H1 (cell line): ENCODE measurements around the gene DUOXA2. TPM values are rescaled to one million over a fixed set of nuclear protein-coding genes. Genes with fewer than 3 reads are reported as not detected.

Experiments used
- CTCF ChIA-PET: fragments of 300-600 bp; sonication (Branson Sonifier 250); formaldehyde crosslinking; loops from one replicate; lab custom pipeline; 2021; ENCODE audit not compliant: partially characterized antibody; lab: Charles Lee
- POLR2A ChIA-PET: fragments of 300-600 bp; sonication (Branson Sonifier 250); formaldehyde crosslinking; loops from one replicate; lab custom pipeline; 2021; ENCODE audit warnings: inconsistent platforms; ENCODE audit not compliant: partially characterized antibody; lab: Charles Lee
- DNase-seq, 2 experiments: peaks; one replicate each; pipeline versions ENCODE4 v3.0.0 to v3.0.0-alpha.2; 2010 to 2022; ENCODE audit warnings: low spot score in 2 of 2, low read depth in 1 of 2, mixed read lengths in 1 of 2
- FAIRE-seq: peaks from 2 replicates; lab custom pipeline; 2011; peaks lifted over from hg19 to GRCh38; lab: Jason Lieb, UNC
- H2AFZ ChIP-seq: 2 replicates; pipeline ENCODE4 v1.8.1; 2012; ENCODE audit warnings: low read length, inconsistent platforms
- H2AK5ac ChIP-seq: 2 replicates; pipeline ENCODE4 v1.6.1; 2013; ENCODE audit warnings: low read depth, low read length
- H2BK120ac ChIP-seq: replicated peaks from 2 replicates; pipeline ENCODE3; 2013; ENCODE audit warnings: low read depth, low read length, inconsistent platforms
- H2BK12ac ChIP-seq: 2 replicates; pipeline ENCODE4 v1.6.1; 2013; ENCODE audit warnings: low read depth, low read length
- H2BK15ac ChIP-seq: 2 replicates; pipeline ENCODE4 v1.6.1; 2013; ENCODE audit warnings: low read length
- H2BK20ac ChIP-seq: 2 replicates; pipeline ENCODE4 v1.6.1; 2013; ENCODE audit warnings: low read length
- H2BK5ac ChIP-seq: 2 replicates; pipeline ENCODE4 v1.6.1; 2013; ENCODE audit warnings: low read depth, low read length
- H3K14ac ChIP-seq: 2 replicates; pipeline ENCODE4 v1.6.1; 2013; ENCODE audit warnings: inconsistent platforms; ENCODE audit not compliant: insufficient read length
- H3K18ac ChIP-seq: 2 replicates; pipeline ENCODE4 v1.6.1; 2013; ENCODE audit warnings: low read length; ENCODE audit errors: extremely low read depth
- H3K23ac ChIP-seq: 2 replicates; pipeline ENCODE4 v1.6.1; 2013; ENCODE audit warnings: inconsistent platforms; ENCODE audit not compliant: insufficient read length
- H3K23me2 ChIP-seq: 2 replicates; pipeline ENCODE4 v1.6.1; 2013; ENCODE audit warnings: low read depth, low read length
- H3K27ac ChIP-seq: 2 replicates; pipeline ENCODE4 v1.6.1; 2011; ENCODE audit warnings: low read depth, low read length, inconsistent platforms
- H3K27me3 ChIP-seq, 4 experiments: replicated peaks in 1 of 4; 1 replicate in 1 of 4; 2 replicates in 3 of 4; pipeline versions ENCODE4 v1.6.1 to v1.8.1; 2011 to 2013; ENCODE audit warnings: low read length in 3 of 4, mild to moderate bottlenecking in 3 of 4, inconsistent platforms in 2 of 4, mixed read lengths in 2 of 4, moderate library complexity in 1 of 4; ENCODE audit not compliant: control insufficient read depth in 3 of 4, insufficient read depth in 3 of 4; ENCODE audit errors: extremely low read depth in 1 of 4
- H3K36me3 ChIP-seq, 4 experiments: 2 replicates each; pipeline versions ENCODE4 v1.6.1 to v1.8.1; 2011 to 2013; ENCODE audit warnings: mild to moderate bottlenecking in 4 of 4, low read length in 3 of 4, moderate library complexity in 2 of 4, control low read depth in 1 of 4, inconsistent platforms in 1 of 4; ENCODE audit not compliant: insufficient read depth in 4 of 4, control insufficient read depth in 2 of 4
- H3K4ac ChIP-seq: replicated peaks from 2 replicates; pipeline ENCODE3; 2013; ENCODE audit warnings: low read length, low read depth, mixed read lengths, inconsistent platforms; ENCODE audit not compliant: insufficient read length
- H3K4me1 ChIP-seq, 4 experiments: replicated peaks in 1 of 4; 1 replicate in 1 of 4; 2 replicates in 3 of 4; pipeline versions ENCODE4 v1.6.1 to v1.8.1; 2011 to 2013; ENCODE audit warnings: low read length in 3 of 4, inconsistent platforms in 2 of 4, mixed read lengths in 1 of 4; ENCODE audit not compliant: insufficient read depth in 4 of 4, control insufficient read depth in 3 of 4
- H3K4me2 ChIP-seq, 2 experiments: 2 replicates each; pipeline versions ENCODE4 v1.6.1 to v1.8.1; 2011 to 2013; ENCODE audit warnings: low read depth in 2 of 2, low read length in 2 of 2, control low read depth in 1 of 2, inconsistent platforms in 1 of 2, mild to moderate bottlenecking in 1 of 2; ENCODE audit not compliant: insufficient read depth in 1 of 2
- H3K4me3 ChIP-seq, 4 experiments: fragments of 200-600, 300-600 bp in 1 of 4; sonication (generic), shearing (Covaris generic), sonication (Bioruptor Twin) in 1 of 4; 2 replicates each; pipeline versions ENCODE4 v1.5.1 to v1.8.1; 2011 to 2016; ENCODE audit warnings: low read length in 4 of 4, low read depth in 3 of 4, control low read depth in 2 of 4, inconsistent platforms in 2 of 4, mild to moderate bottlenecking in 2 of 4, mixed read lengths in 1 of 4, moderate library complexity in 1 of 4; ENCODE audit not compliant: insufficient read depth in 2 of 4; ENCODE audit errors: extremely low read depth in 1 of 4
- H3K56ac ChIP-seq: replicated peaks from 2 replicates; pipeline ENCODE3; 2013; ENCODE audit warnings: low read depth, mild to moderate bottlenecking, mixed read lengths, low read length, inconsistent platforms; ENCODE audit not compliant: insufficient read length
- H3K79me1 ChIP-seq: 2 replicates; pipeline ENCODE4 v1.6.1; 2013; ENCODE audit warnings: low read depth, low read length, control low read depth
- H3K79me2 ChIP-seq, 2 experiments: 2 replicates each; pipeline versions ENCODE4 v1.6.1 to v1.8.1; 2012 to 2013; ENCODE audit warnings: low read length in 2 of 2, mild to moderate bottlenecking in 2 of 2, inconsistent platforms in 1 of 2; ENCODE audit not compliant: insufficient read depth in 2 of 2, control insufficient read depth in 1 of 2
- H3K9ac ChIP-seq, 4 experiments: replicated peaks in 1 of 4; 1 replicate in 1 of 4; 2 replicates in 3 of 4; pipeline versions ENCODE4 v1.6.1 to v1.8.1; 2011 to 2013; ENCODE audit warnings: low read depth in 3 of 4, low read length in 3 of 4, control low read depth in 2 of 4, mild to moderate bottlenecking in 2 of 4, moderate library complexity in 2 of 4, inconsistent platforms in 1 of 4; ENCODE audit errors: extremely low read depth in 1 of 4
- H3K9me3 ChIP-seq, 2 experiments: 2 replicates each; pipeline versions ENCODE4 v1.6.1 to v1.8.1; 2012 to 2013; ENCODE audit warnings: mild to moderate bottlenecking in 2 of 2, moderate library complexity in 2 of 2, control low read depth in 1 of 2, inconsistent platforms in 1 of 2, low read depth in 1 of 2, low read length in 1 of 2, mixed read lengths in 1 of 2; ENCODE audit not compliant: insufficient read depth in 2 of 2
- H4K20me1 ChIP-seq, 2 experiments: replicated peaks in 1 of 2; 2 replicates each; pipeline versions ENCODE3 to v1.8.1; 2011 to 2013; ENCODE audit warnings: inconsistent platforms in 2 of 2, low read length in 2 of 2, mild to moderate bottlenecking in 1 of 2; ENCODE audit not compliant: insufficient read depth in 2 of 2, control insufficient read depth in 1 of 2
- H4K5ac ChIP-seq: 2 replicates; pipeline ENCODE4 v1.6.1; 2013; ENCODE audit warnings: low read length, low read depth, mixed read lengths, inconsistent platforms; ENCODE audit not compliant: insufficient read length
- H4K8ac ChIP-seq: 2 replicates; pipeline ENCODE4 v1.8.0; 2013; ENCODE audit warnings: mild to moderate bottlenecking, moderate library complexity, low read length, inconsistent platforms; ENCODE audit not compliant: insufficient read depth; ENCODE audit errors: extremely low read depth
- H4K91ac ChIP-seq: replicated peaks from 2 replicates; pipeline ENCODE3; 2013; ENCODE audit warnings: low read length, mixed read lengths, inconsistent platforms; ENCODE audit not compliant: insufficient read length
- ATF2 ChIP-seq: IDR thresholded peaks from 2 replicates; pipeline ENCODE4 v1.6.1; 2012; ENCODE audit warnings: low read length, inconsistent platforms
- SP1 ChIP-seq: IDR thresholded peaks from 2 replicates; pipeline ENCODE4 v1.6.1; 2011; ENCODE audit warnings: low read depth, low read length
- SRF ChIP-seq: IDR thresholded peaks from 2 replicates; pipeline ENCODE4 v1.6.1; 2011; ENCODE audit warnings: mild to moderate bottlenecking, low read depth, low read length, moderate library complexity
- WGBS, 2 experiments: shearing (Covaris generic) in 1 of 2; methylation state at CpG; one replicate each; pipeline versions ENCODE4 v1.1.6 to v1.1.7; 2013 to 2015; ENCODE audit warnings: low lambda C conversion rate in 2 of 2, mixed read lengths in 2 of 2, inconsistent platforms in 1 of 2, low coverage in 1 of 2, missing lambda C conversion rate in 1 of 2; ENCODE audit not compliant: insufficient replicate concordance in 2 of 2, insufficient coverage in 1 of 2, insufficient read length in 1 of 2; ENCODE audit errors: extremely low coverage in 1 of 2, missing lambda C conversion rate in 1 of 2; 5-methylcytosine and 5-hydroxymethylcytosine counted together
- polyA plus RNA-seq, 7 experiments: library from polyadenylated mRNA; depleted of rRNA in 3 of 7; stranded (reverse) in 5 of 7; unstranded in 2 of 7; fragments of >200 nt in 5 of 7; fragments of 200-250 nt in 2 of 7; gene quantifications; 1 replicate in 5 of 7; 2 replicates in 1 of 7; 4 replicates in 1 of 7; pipeline versions ENCODE4 v1.2.1 to v1.2.3, GENCODE V29; 2011 to 2013; ENCODE audit warnings: missing spikeins in 2 of 7, mixed read lengths in 2 of 7
- total RNA-seq: library from RNA; stranded (reverse); fragmentation: NEBNext Ultra II Directional; extraction: Animal tissue kit (Norgen Biotek cat#: 25700); gene quantifications from 2 replicates; pipeline ENCODE4 v1.2.1, GENCODE V29; 2021

DUOXA2 gene
- total and polyA plus RNA-seq, 2 of the 8 experiments (the other 6 are each of a cell fraction or from before 2014, with no cell fraction given), result 0.05 TPM; not detected in 1

DNA sequence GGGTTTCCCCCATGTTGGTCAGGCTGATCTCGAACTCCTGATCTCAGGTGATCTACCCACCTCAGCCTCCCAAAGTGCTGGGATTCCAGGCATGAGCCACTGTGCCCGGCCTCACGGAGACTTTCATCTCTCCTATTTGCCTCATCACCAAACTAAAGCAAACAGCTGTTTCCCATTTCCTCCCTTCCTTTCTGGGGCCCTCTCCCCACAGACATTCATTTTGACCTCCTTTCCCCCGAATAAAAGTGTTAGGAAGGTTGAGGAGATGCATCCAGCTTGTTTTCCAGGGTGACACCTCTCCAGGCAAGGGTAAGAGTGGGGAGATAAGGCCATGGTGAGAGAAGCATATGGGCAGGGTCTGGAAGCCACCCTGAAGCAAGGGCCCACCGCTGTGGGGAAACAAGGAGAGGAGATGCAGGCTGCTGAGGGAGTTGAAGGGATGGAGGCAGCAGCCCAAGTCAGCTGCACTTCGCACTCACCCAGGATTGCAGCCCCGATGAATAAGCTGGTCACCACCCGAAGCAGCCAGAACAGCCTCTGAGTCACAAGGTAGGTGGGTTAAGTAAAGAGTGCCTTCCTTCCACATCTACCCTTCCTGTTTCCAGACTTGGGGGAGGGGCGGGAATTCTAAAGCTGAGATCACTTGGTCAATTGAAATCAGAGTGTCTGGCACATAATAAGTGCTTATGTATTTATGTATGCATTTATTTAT is 7.7 kb downstream of the DUOXA2 start:
- Histone ChIP-seq H3K4me2 (no peak overlapping the region), H3K14ac (no peak overlapping the region), H3K56ac (no peak overlapping the region), H4K20me1 (peaks cover 0 to 3% of the 10 kb centered on the region in 2 experiments), H2AK5ac (no peak overlapping the region), H3K27ac (no peak overlapping the region), H3K23ac (no peak overlapping the region), H4K8ac (no peak overlapping the region), H2BK12ac (no peak overlapping the region), H3K79me1 (no peaks in the 10 kb centered on the region), H2BK5ac (no peak overlapping the region), H2BK120ac (no peak overlapping the region), H3K4ac (no peak overlapping the region), H3K79me2 (no peaks in the 10 kb centered on the region), H3K23me2 (no peaks in the 10 kb centered on the region), H3K4me3 (no peak overlapping the region), H4K5ac (no peak overlapping the region), H3K18ac (no peak overlapping the region; the same call in 1 of the 2 replicates), H2AFZ (no peak overlapping the region), H3K4me1 (peaks cover 0 to 4% (median 1%) of the 10 kb centered on the region in 4 experiments; a peak in 3 of 7 replicates), H3K27me3 (peaks cover 15 to 45% (median 29%) of the 10 kb centered on the region in 4 experiments), H3K9ac (no peak overlapping the region), H2BK15ac (no peak overlapping the region), H3K9me3 (no peaks in the 10 kb centered on the region; a peak in 1 of 4 replicates), H3K36me3 (peaks cover 0 to 3% (median 0%) of the 10 kb centered on the region in 4 experiments; a peak in 1 of 8 replicates), H4K91ac (no peak overlapping the region), H2BK20ac (no peak overlapping the region; the same call in 1 of the 2 replicates)
- POLR2A ChIA-PET, result interaction anchor here (0.6 to 1.2 kb wide), 2 partner anchors 14 to 20 kb away, joined by 3 read pairs; no protein-coding TSS in a partner anchor
- TF ChIP-seq SRF, result no peak
- no peak for TF ChIP-seq ATF2
- no peak for TF ChIP-seq SP1
- CTCF ChIA-PET, result interaction anchor here (0.6 to 6.0 kb wide), 10 partner anchors 8 to 131 kb away, joined by 3 to 57 read pairs (median 4); partner anchors contain the start of genes DUOX1 and DUOXA1
- WGBS, 2 experiments, result 80% methylated on average over 9 of the region's 9 CpGs; no CpG with 5 or more reads in 1 of the 2 experiments
- DNase-seq (no peak), FAIRE-seq (no peak)
